Type B pancreatic cell (in vitro differentiated cells): Measurements from ENCODE around the gene GABRA4. TPM values are rescaled to one million over a fixed set of nuclear protein-coding genes. Genes with fewer than 3 reads are reported as not detected.

Source experiments
- DNase-seq: peaks from one replicate; pipeline ENCODE4 v3.0.0; 2021; ENCODE audit warnings: mixed read lengths; ENCODE audit not compliant: unreplicated experiment; ENCODE audit errors: extremely low spot score
- H3K27ac Mint-ChIP-seq: 2 replicates; pipeline ENCODE4 v1.8.0; 2021; ENCODE audit warnings: mild to moderate bottlenecking, mixed read lengths
- H3K27me3 Mint-ChIP-seq: 2 replicates; pipeline ENCODE4 v1.8.0; 2021; ENCODE audit warnings: mixed read lengths
- H3K36me3 Mint-ChIP-seq: 2 replicates; pipeline ENCODE4 v1.8.0; 2021; ENCODE audit warnings: mixed read lengths
- H3K4me1 Mint-ChIP-seq: one replicate; pipeline ENCODE4 v1.8.0; 2021; ENCODE audit warnings: mixed read lengths; ENCODE audit not compliant: unreplicated experiment
- H3K4me3 Mint-ChIP-seq: 2 replicates; pipeline ENCODE4 v1.8.0; 2021; ENCODE audit warnings: mild to moderate bottlenecking, mixed read lengths
- H3K9me3 Mint-ChIP-seq: 2 replicates; pipeline ENCODE4 v1.8.0; 2021; ENCODE audit warnings: mixed read lengths
- CTCF ChIP-seq: fragments of 200-600 bp; sonication (generic); conservative IDR thresholded peaks from 2 replicates; pipeline ENCODE4 v1.5.0; 2021; ENCODE audit warnings: antibody characterized with exemption, mild to moderate bottlenecking
- total RNA-seq: library from RNA; stranded (reverse); gene quantifications from 2 replicates; pipeline ENCODE4 v1.2.1, GENCODE V29; 2021; ENCODE audit warnings: low replicate concordance

Gene GABRA4
- total RNA-seq, 1 donor from 2014 or later = 1.5 TPM

GRCh38 chr4:46931981-46932380 is 61.4 kb downstream of the GABRA4 start:
- Mint-ChIP-seq H3K9me3 (no peaks in the 10 kb centered on the region), H3K4me3 (no peak overlapping the region), H3K36me3 (no peaks in the 10 kb centered on the region), H3K27me3 (no peaks in the 10 kb centered on the region), H3K4me1 (no peaks in the 10 kb centered on the region), H3K27ac (no peak overlapping the region)
- no peak for DNase-seq
- TF ChIP-seq CTCF = peak; percentile 69

GRCh38 chr4:46930891-46931290 is 62.5 kb downstream of the GABRA4 start:
- no peaks in the 10 kb centered on the region for H3K9me3 Mint-ChIP-seq
- no peak for TF ChIP-seq CTCF
- H3K27me3 Mint-ChIP-seq = no peaks in the 10 kb centered on the region
- no peak for DNase-seq
- H3K36me3 Mint-ChIP-seq = no peaks in the 10 kb centered on the region
- no peaks in the 10 kb centered on the region for H3K4me1 Mint-ChIP-seq
- H3K27ac Mint-ChIP-seq = no peak overlapping the region
- no peak overlapping the region for H3K4me3 Mint-ChIP-seq

DNA sequence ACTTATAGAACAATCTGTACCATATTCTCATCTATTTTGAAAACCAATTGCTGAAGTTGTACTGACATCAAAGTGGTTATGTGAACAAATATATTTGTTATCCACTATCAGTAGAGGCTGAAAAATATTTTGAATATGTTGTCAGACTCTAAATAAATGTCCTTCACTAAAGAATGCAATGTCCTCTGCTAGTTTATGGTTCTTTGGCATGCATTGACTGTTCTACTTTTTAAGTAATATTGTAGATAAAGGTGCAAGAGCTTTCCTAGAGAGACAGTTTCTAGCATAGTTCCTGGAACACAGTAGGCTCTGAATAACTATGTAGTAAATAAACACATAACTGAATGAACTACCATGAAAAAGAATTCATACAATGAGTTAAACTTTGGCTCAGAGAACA is 66.2 kb downstream of the GABRA4 start:
- no peak for TF ChIP-seq CTCF
- H3K4me1 Mint-ChIP-seq = no peaks in the 10 kb centered on the region
- no peak for DNase-seq
- H3K36me3 Mint-ChIP-seq = no peaks in the 10 kb centered on the region
- H3K27me3 Mint-ChIP-seq = no peaks in the 10 kb centered on the region
- no peaks in the 10 kb centered on the region for H3K9me3 Mint-ChIP-seq
- H3K27ac Mint-ChIP-seq = no peak overlapping the region
- H3K4me3 Mint-ChIP-seq = no peak overlapping the region

- TF ChIP-seq CTCF = no peak
- Mint-ChIP-seq H3K27ac (no peak overlapping the region), H3K9me3 (no peaks in the 10 kb centered on the region), H3K4me3 (no peak overlapping the region), H3K4me1 (no peaks in the 10 kb centered on the region), H3K27me3 (no peaks in the 10 kb centered on the region), H3K36me3 (no peaks in the 10 kb centered on the region)
- no peak for DNase-seq
Measured at GRCh38 chr4:46924789-46925529, 68.4 kb downstream of the GABRA4 start.

GRCh38 chr4:46922205-46922604 is 71.2 kb downstream of the GABRA4 start:
- no peak for TF ChIP-seq CTCF
- no peaks in the 10 kb centered on the region for H3K27me3 Mint-ChIP-seq

More at GRCh38 chr4:46922205-46922604, 71.2 kb downstream of the GABRA4 start:
- Mint-ChIP-seq H3K27ac (no peak overlapping the region), H3K4me1 (no peaks in the 10 kb centered on the region), H3K36me3 (no peaks in the 10 kb centered on the region), H3K4me3 (no peak overlapping the region), H3K9me3 (no peaks in the 10 kb centered on the region)
- DNase-seq = no peak
